Measurements from ENCODE around the gene MRI1.

MRI1 gene

DNA sequence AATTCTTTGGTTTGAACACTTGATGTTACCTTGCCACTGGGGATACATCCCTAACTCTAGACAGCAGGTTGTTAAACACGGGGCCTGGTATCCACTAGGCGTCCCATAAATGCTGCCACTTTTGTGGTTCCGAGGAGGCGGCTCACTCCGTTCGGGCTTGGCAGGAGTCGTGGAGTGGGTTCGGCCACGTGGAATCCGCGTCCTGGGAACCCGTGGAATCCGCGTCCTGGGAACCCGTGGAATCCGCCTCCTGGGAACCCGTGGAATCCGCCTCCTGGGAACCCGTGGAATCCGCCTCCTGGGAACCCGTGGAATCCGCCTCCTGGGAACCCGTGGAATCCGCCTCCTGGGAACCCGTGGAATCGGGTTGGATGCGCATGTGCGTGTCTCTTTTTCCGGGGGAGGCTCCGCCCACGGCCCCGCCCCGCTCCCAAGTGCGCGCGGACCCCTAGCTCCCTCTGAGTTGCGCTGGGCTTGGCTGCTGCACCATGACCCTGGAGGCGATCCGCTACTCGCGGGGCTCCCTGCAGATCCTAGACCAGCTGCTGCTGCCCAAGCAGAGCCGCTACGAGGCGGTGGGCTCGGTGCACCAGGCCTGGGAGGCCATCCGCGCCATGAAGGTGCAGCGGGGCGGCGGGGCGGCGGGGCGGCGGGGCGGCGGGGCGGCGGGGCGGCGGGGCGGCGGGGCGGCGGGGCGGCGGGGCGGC is at the start of gene MRI1:
Gene MRI1, plus strand, starts transcription at position 422 of the 707 bp plus-strand sequence. Its CDS starts 67 bp downstream, at position 489.
- TF ChIP-seq, protein P1, sequence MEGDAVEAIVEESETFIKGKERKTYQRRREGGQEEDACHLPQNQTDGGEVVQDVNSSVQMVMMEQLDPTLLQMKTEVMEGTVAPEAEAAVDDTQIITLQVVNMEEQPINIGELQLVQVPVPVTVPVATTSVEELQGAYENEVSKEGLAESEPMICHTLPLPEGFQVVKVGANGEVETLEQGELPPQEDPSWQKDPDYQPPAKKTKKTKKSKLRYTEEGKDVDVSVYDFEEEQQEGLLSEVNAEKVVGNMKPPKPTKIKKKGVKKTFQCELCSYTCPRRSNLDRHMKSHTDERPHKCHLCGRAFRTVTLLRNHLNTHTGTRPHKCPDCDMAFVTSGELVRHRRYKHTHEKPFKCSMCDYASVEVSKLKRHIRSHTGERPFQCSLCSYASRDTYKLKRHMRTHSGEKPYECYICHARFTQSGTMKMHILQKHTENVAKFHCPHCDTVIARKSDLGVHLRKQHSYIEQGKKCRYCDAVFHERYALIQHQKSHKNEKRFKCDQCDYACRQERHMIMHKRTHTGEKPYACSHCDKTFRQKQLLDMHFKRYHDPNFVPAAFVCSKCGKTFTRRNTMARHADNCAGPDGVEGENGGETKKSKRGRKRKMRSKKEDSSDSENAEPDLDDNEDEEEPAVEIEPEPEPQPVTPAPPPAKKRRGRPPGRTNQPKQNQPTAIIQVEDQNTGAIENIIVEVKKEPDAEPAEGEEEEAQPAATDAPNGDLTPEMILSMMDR (conservative IDR thresholded peaks at IDR 0.05; ENCODE audit: low read depth, low read length): no peak
- DNase-seq (ENCODE audit: low read depth): no peak
- H3K4me3 ChIP-seq (ENCODE audit: low read length): peak within 1 kb of the TSS; percentile 72

DNA sequence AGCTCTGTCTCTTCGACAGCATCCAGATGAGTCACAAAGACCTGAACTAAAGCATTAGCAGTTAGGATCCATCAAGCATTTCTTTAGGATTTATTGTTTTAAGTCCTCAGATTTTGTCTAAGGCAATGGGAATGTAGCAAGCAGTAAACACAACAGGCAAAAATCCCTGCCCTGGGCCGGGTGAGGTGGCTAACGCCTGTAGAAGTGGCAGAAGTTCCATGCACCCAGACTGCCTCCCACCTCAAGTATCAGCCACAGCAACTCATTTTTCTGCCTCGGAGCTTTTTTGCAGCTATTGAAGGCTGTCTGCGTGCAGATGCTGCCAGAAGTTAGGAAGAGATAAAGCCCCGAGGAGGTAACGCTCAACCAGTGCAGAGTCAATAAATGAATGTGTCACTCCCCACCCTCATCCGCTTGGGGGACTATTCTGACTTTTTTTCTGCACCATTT is 47.1 kb upstream of the MRI1 start:
- DNase-seq (ENCODE audit: low read depth): no peak
- no peak overlapping the region for H3K4me3 ChIP-seq (ENCODE audit: low read length)
- TF ChIP-seq, protein P1 (conservative IDR thresholded peaks at IDR 0.05; ENCODE audit: low read depth, low read length): no peak

DNA sequence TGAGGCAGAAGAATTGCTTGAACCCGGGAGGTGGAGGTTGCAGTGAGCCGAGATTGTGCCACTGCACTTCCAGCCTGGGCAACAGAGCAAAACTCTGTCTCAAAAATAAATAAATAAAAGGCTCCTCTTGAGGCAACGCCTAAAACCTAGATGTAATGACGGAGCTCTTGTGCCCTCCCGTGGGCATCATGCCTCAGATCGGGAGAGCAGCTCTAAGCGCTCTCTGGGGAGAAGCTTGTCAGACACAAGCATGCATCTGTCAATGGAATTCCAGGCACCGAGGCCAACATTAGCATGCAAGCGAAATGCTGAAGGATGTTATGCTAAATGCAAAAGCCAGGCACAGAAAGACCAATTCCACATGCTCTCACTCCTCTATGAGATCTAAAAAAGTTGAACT is 45.6 kb upstream of the MRI1 start:
- TF ChIP-seq, protein P1 (conservative IDR thresholded peaks at IDR 0.05; ENCODE audit: low read depth, low read length): peak; percentile 40
- no peak overlapping the region for H3K4me3 ChIP-seq (ENCODE audit: low read length)
- DNase-seq (ENCODE audit: low read depth): no peak

DNA sequence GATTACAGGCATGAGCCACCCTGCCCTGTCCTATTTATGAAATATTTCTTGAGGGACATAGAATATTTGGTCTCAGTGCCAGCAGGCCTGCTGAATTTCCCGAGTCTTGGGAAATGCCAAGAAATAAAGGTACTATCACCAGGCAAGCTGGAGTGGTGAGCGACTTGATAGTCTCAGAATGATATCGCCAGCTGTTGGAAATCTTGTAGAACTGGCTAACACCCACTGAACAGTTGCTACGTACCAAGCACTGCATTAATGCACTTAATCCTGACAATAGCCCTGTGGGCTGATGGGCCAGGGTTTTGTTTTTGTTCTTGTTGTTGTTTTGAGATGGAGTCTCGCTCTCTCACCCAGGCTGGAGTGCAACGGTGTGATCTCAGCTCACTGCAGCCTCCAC is 42.2 kb upstream of the MRI1 start:
- no peak overlapping the region for H3K4me3 ChIP-seq (ENCODE audit: low read length)
- TF ChIP-seq, protein P1 (conservative IDR thresholded peaks at IDR 0.05; ENCODE audit: low read depth, low read length): no peak
- DNase-seq (ENCODE audit: low read depth): no peak

DNA sequence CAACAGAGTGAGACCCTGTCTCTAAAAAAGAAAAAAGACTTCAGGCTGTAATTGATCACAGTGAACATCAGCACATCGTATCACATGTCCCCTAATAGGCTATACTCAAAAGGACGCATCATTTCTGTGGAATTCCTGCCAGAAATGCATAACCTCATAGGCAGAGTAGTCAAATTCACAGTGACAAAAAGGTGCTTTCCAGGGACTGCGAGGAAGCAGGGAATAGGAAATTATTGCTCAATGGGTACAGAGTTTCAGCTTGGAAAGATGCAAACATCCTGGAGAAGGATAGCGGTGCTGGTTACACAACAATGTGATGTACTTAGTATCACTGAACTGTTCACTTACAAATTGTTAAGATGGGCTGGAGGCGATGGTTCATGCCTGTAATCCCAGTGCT is 41.1 kb upstream of the MRI1 start:
- H3K4me3 ChIP-seq (ENCODE audit: low read length): no peak overlapping the region
- TF ChIP-seq, protein P1 (conservative IDR thresholded peaks at IDR 0.05; ENCODE audit: low read depth, low read length): no peak
- no peak for DNase-seq (ENCODE audit: low read depth)

DNA sequence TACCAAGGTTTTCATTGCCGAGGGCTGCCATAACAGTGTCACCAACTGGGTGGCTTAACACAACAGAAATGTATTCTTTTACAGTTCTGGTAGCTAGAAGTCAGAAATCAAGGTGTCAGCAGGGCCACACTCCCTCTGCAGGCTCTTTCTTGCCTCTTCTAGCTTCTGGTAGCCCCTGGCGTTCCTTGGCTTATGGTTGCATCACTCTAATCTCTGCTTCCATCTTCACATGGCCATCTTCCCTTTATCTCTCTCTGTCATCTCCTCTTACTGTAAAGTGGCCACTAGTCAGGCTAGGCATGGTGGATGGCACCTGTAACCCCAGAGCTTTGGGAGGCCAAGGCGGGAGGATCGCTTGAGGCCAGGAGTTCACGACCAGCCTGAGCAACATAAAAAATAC is 38.0 kb upstream of the MRI1 start:
- DNase-seq (ENCODE audit: low read depth): no peak
- H3K4me3 ChIP-seq (ENCODE audit: low read length): no peak overlapping the region
- TF ChIP-seq, protein P1 (conservative IDR thresholded peaks at IDR 0.05; ENCODE audit: low read depth, low read length): no peak

DNA sequence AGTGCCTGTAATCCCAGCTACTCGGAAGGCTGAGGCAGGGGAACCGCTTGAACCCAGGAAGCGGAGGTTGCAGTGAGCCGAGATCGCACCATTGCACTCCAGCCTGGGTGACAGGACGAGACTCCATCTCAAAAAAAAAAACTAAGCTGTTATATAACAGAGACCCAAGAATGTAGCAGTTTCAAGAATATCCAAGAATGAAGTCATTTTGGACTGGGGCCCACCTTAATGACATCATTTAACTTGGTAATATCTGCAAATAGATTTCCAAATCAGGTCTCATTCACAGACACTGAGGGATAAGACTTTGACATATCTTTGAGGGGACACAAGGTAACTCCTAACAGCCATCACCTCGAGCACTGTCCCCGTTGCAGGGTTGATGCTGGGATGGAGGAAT is 36.5 kb upstream of the MRI1 start:
- DNase-seq (ENCODE audit: low read depth): no peak
- TF ChIP-seq, protein P1 (conservative IDR thresholded peaks at IDR 0.05; ENCODE audit: low read depth, low read length): no peak
- H3K4me3 ChIP-seq (ENCODE audit: low read length): no peak overlapping the region

Measured in retinal pigment epithelial cell (primary cell).